Keratinocyte (primary cell): ENCODE measurements around the gene LCP2. TPM values are rescaled to one million over a fixed set of nuclear protein-coding genes. Genes with fewer than 3 reads are reported as not detected.

Source experiments
- DNase-seq: peaks from one replicate; pipeline ENCODE4 v3.0.0-alpha.2; 2011; ENCODE audit warnings: low read depth, missing footprints, low spot score
- FAIRE-seq: peaks from 2 replicates; lab custom pipeline; 2011; peaks lifted over from hg19 to GRCh38; lab: Jason Lieb, UNC
- H2AFZ ChIP-seq: 2 replicates; pipeline ENCODE4 v1.6.0; 2012; ENCODE audit warnings: low read length, control low read depth, inconsistent platforms; ENCODE audit not compliant: control insufficient read depth
- H3K27ac ChIP-seq: 2 replicates; pipeline ENCODE4 v1.5.1; 2011; ENCODE audit warnings: low read length; ENCODE audit not compliant: control insufficient read depth, insufficient read depth
- H3K27me3 ChIP-seq: 3 replicates; pipeline ENCODE4 v1.6.0; 2011; ENCODE audit warnings: low read length; ENCODE audit not compliant: control insufficient read depth, insufficient read depth; ENCODE audit errors: extremely low read depth
- H3K36me3 ChIP-seq, 2 experiments: 2 replicates in 1 of 2; 3 replicates in 1 of 2; pipeline ENCODE4 v1.5.1; 2011; ENCODE audit warnings: low read length in 2 of 2, mild to moderate bottlenecking in 1 of 2; ENCODE audit not compliant: control insufficient read depth in 2 of 2, insufficient read depth in 2 of 2; ENCODE audit errors: extremely low read depth in 1 of 2
- H3K4me1 ChIP-seq: 3 replicates; pipeline ENCODE4 v1.5.1; 2011; ENCODE audit warnings: low read length; ENCODE audit not compliant: control insufficient read depth, insufficient read depth; ENCODE audit errors: extremely low read depth
- H3K4me2 ChIP-seq: 3 replicates; pipeline ENCODE4 v1.6.0; 2011; ENCODE audit warnings: low read depth, low read length; ENCODE audit not compliant: control insufficient read depth, insufficient read depth; ENCODE audit errors: extremely low read depth
- H3K4me3 ChIP-seq, 3 experiments: fragments of 200-600 bp in 1 of 3; sonication (generic) in 1 of 3; 2 replicates in 2 of 3; 3 replicates in 1 of 3; pipeline ENCODE4 v1.5.1; 2011 to 2016; ENCODE audit warnings: low read length in 3 of 3, mild to moderate bottlenecking in 3 of 3, control low read depth in 2 of 3, inconsistent platforms in 1 of 3, low read depth in 1 of 3, mixed read lengths in 1 of 3, mixed run types in 1 of 3, moderate library complexity in 1 of 3; ENCODE audit not compliant: control insufficient read depth in 2 of 3, insufficient read depth in 2 of 3; ENCODE audit errors: extremely low read depth in 1 of 3
- H3K79me2 ChIP-seq: 2 replicates; pipeline ENCODE4 v1.6.0; 2012; ENCODE audit warnings: low read length; ENCODE audit not compliant: control insufficient read depth, insufficient read depth
- H3K9ac ChIP-seq: 3 replicates; pipeline ENCODE4 v1.6.0; 2011; ENCODE audit warnings: low read length; ENCODE audit not compliant: control insufficient read depth, insufficient read depth; ENCODE audit errors: extremely low read depth
- H3K9me1 ChIP-seq: 3 replicates; pipeline ENCODE4 v1.6.0; 2011; ENCODE audit warnings: low read length; ENCODE audit not compliant: control insufficient read depth, insufficient read depth; ENCODE audit errors: extremely low read depth
- H3K9me3 ChIP-seq: 2 replicates; pipeline ENCODE4 v1.5.1; 2012; ENCODE audit warnings: low read depth, low read length; ENCODE audit not compliant: control insufficient read depth
- H4K20me1 ChIP-seq: 3 replicates; pipeline ENCODE4 v1.6.0; 2011; ENCODE audit warnings: low read length; ENCODE audit not compliant: control insufficient read depth, insufficient read depth; ENCODE audit errors: extremely low read depth
- EZH2 ChIP-seq: IDR thresholded peaks from one replicate; pipeline ENCODE4 v1.6.1; 2012; ENCODE audit warnings: inconsistent platforms, mild to moderate bottlenecking, low read length, moderate library complexity
- dilution Hi-C: fragments of 300-500 bp; cut with MboI; formaldehyde crosslinking; loops from one replicate; pipeline ENCODE4 v1.7.0; 2020; ENCODE audit warnings: low sequenced_read_pairs; ENCODE audit not compliant: extremely low pct_ligation_motif_present
- polyA plus RNA-seq, 5 experiments: library from polyadenylated mRNA; depleted of rRNA in 3 of 5; stranded (reverse) in 3 of 5; stranded (forward) in 1 of 5; unstranded in 1 of 5; fragments of >200 nt; gene quantifications; 1 replicate in 1 of 5; 2 replicates in 3 of 5; 3 replicates in 1 of 5; pipeline versions ENCODE4 v1.2.1 to v1.2.3, GENCODE V29; 2011 to 2012; ENCODE audit warnings: missing spikeins in 2 of 5, low read depth in 1 of 5, low replicate concordance in 1 of 5
- TF ChIP-seq, protein P1 (sequence below), 3 experiments: IDR thresholded peaks in 1 of 3; conservative IDR thresholded peaks in 1 of 3; optimal IDR thresholded peaks in 1 of 3; 2 replicates in 2 of 3; 3 replicates in 1 of 3; pipeline versions ENCODE3 to v1.5.1; 2011; ENCODE audit warnings: low read length in 3 of 3, mild to moderate bottlenecking in 3 of 3, moderate library complexity in 2 of 3, control low read depth in 1 of 3, inconsistent platforms in 1 of 3; ENCODE audit not compliant: insufficient read depth in 2 of 3; ENCODE audit errors: extremely low read depth in 1 of 3

LCP2 gene
- polyA plus RNA-seq, 1 donor (not counting 4 experiments of a cell fraction or from before 2014, with no cell fraction given), result not detected

DNA sequence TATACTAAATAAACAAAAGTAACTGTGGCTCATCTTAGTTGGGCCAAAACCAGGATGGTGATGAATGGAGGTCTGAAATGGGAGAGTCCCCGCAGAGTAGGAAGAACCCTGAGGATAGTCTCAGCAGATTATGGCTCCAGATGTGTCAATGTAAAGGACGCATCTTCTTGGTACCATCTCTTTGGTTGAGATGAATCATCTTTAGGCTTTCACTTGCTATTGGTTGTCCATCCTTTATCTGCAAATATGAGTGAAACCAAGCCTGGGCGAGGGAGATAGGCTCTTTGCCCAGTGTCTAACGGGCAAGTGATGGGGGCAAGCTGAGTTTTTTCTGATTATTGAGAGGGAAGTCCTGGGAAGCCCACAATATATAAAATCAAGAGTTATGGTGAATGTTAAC, 19.4 kb upstream of the LCP2 start:
- H3K9ac ChIP-seq, result no peak overlapping the region
- no peak overlapping the region for H2AFZ ChIP-seq
- no peaks in the 10 kb centered on the region for H3K36me3 ChIP-seq
- no peak overlapping the region for H3K4me2 ChIP-seq
- no peak overlapping the region for H3K27ac ChIP-seq
- H3K79me2 ChIP-seq, result no peaks in the 10 kb centered on the region
- H3K27me3 ChIP-seq, result no peaks in the 10 kb centered on the region
- TF ChIP-seq, protein P1, sequence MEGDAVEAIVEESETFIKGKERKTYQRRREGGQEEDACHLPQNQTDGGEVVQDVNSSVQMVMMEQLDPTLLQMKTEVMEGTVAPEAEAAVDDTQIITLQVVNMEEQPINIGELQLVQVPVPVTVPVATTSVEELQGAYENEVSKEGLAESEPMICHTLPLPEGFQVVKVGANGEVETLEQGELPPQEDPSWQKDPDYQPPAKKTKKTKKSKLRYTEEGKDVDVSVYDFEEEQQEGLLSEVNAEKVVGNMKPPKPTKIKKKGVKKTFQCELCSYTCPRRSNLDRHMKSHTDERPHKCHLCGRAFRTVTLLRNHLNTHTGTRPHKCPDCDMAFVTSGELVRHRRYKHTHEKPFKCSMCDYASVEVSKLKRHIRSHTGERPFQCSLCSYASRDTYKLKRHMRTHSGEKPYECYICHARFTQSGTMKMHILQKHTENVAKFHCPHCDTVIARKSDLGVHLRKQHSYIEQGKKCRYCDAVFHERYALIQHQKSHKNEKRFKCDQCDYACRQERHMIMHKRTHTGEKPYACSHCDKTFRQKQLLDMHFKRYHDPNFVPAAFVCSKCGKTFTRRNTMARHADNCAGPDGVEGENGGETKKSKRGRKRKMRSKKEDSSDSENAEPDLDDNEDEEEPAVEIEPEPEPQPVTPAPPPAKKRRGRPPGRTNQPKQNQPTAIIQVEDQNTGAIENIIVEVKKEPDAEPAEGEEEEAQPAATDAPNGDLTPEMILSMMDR (optimal IDR thresholded peaks at IDR 0.05 in 1 of 3, IDR thresholded peaks at IDR 0.05 in 1 of 3, conservative IDR thresholded peaks at IDR 0.05 in 1 of 3; ENCODE audit: extremely low read depth in 1 of 3, insufficient read depth in 2 of 3, low read length in 3 of 3), result no peak
- TF ChIP-seq EZH2, result no peak
- no peak overlapping the region for H3K4me3 ChIP-seq
- H4K20me1 ChIP-seq, result no peaks in the 10 kb centered on the region
- dilution Hi-C loops, result no loop called here
- H3K9me3 ChIP-seq, result no peaks in the 10 kb centered on the region
- FAIRE-seq (no peak), DNase-seq (no peak)
- H3K9me1 ChIP-seq, result no peaks in the 10 kb centered on the region
- no peaks in the 10 kb centered on the region for H3K4me1 ChIP-seq

GRCh38 chr5:170315154-170315553, 17.6 kb upstream of the LCP2 start:
- no peaks in the 10 kb centered on the region for H3K36me3 ChIP-seq
- no peaks in the 10 kb centered on the region for H3K79me2 ChIP-seq
- dilution Hi-C loops, result no loop called here
- H2AFZ ChIP-seq, result no peak overlapping the region
- DNase-seq (no peak), FAIRE-seq (no peak)
- no peaks in the 10 kb centered on the region for H3K4me1 ChIP-seq
- no peak overlapping the region for H3K4me3 ChIP-seq
- no peaks in the 10 kb centered on the region for H3K9me1 ChIP-seq
- H3K4me2 ChIP-seq, result no peak overlapping the region
- no peaks in the 10 kb centered on the region for H4K20me1 ChIP-seq
- H3K27me3 ChIP-seq, result no peaks in the 10 kb centered on the region
- no peaks in the 10 kb centered on the region for H3K9me3 ChIP-seq
- H3K9ac ChIP-seq, result no peak overlapping the region
- TF ChIP-seq EZH2, result no peak
- TF ChIP-seq, protein P1 (optimal IDR thresholded peaks at IDR 0.05 in 1 of 3, IDR thresholded peaks at IDR 0.05 in 1 of 3, conservative IDR thresholded peaks at IDR 0.05 in 1 of 3; ENCODE audit: extremely low read depth in 1 of 3, insufficient read depth in 2 of 3, low read length in 3 of 3), result no peak
- H3K27ac ChIP-seq, result no peak overlapping the region
